Mesothelial cell of epicardium (in vitro differentiated cells): ENCODE measurements around the gene DENND5A. TPM values are rescaled to one million over a fixed set of nuclear protein-coding genes. Genes with fewer than 3 reads are reported as not detected.
"Not testable (repeated sequence)": the region's sequence is repeated elsewhere in the genome, so short reads cannot be mapped to it uniquely, and the experiment has no call there.

Experiments
- DNase-seq, 2 experiments: peaks; one replicate each; pipeline ENCODE4 v3.0.0; 2021; ENCODE audit warnings: low spot score in 2 of 2; ENCODE audit not compliant: unreplicated experiment in 2 of 2
- H3K27ac Mint-ChIP-seq: 2 replicates; pipeline ENCODE4 v1.8.0; 2021; ENCODE audit warnings: mixed read lengths
- H3K27me3 Mint-ChIP-seq: 2 replicates; pipeline ENCODE4 v1.8.0; 2021; ENCODE audit warnings: low read depth, mixed read lengths
- H3K36me3 Mint-ChIP-seq: 2 replicates; pipeline ENCODE4 v1.8.0; 2021; ENCODE audit warnings: mixed read lengths
- H3K4me1 Mint-ChIP-seq: 2 replicates; pipeline ENCODE4 v1.8.0; 2021; ENCODE audit warnings: mixed read lengths
- H3K4me3 Mint-ChIP-seq: 2 replicates; pipeline ENCODE4 v1.8.0; 2021; ENCODE audit warnings: mild to moderate bottlenecking, moderate library complexity, mixed read lengths
- H3K9me3 Mint-ChIP-seq: 2 replicates; pipeline ENCODE4 v1.8.0; 2021; ENCODE audit warnings: mixed read lengths
- total RNA-seq: library from RNA; stranded (reverse); gene quantifications from 3 replicates; pipeline ENCODE4 v1.2.1, GENCODE V29; 2021
- TF ChIP-seq, protein P1 (sequence below): fragments of 200-600 bp; sonication (generic); IDR thresholded peaks from one replicate; pipeline ENCODE4 v1.5.0; 2021; ENCODE audit warnings: antibody characterized with exemption; ENCODE audit not compliant: unreplicated experiment

The DENND5A gene
- total RNA-seq, 1 donor from 2014 or later, result 85.5 TPM

- no peaks in the 10 kb centered on the region for H3K27me3 Mint-ChIP-seq
- no peak for DNase-seq
- TF ChIP-seq, protein P1, sequence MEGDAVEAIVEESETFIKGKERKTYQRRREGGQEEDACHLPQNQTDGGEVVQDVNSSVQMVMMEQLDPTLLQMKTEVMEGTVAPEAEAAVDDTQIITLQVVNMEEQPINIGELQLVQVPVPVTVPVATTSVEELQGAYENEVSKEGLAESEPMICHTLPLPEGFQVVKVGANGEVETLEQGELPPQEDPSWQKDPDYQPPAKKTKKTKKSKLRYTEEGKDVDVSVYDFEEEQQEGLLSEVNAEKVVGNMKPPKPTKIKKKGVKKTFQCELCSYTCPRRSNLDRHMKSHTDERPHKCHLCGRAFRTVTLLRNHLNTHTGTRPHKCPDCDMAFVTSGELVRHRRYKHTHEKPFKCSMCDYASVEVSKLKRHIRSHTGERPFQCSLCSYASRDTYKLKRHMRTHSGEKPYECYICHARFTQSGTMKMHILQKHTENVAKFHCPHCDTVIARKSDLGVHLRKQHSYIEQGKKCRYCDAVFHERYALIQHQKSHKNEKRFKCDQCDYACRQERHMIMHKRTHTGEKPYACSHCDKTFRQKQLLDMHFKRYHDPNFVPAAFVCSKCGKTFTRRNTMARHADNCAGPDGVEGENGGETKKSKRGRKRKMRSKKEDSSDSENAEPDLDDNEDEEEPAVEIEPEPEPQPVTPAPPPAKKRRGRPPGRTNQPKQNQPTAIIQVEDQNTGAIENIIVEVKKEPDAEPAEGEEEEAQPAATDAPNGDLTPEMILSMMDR, result peak; percentile 25
- H3K27ac Mint-ChIP-seq, result peak overlapping the region; percentile 62
- H3K4me1 Mint-ChIP-seq, result peaks cover 33% of the 10 kb centered on the region
- H3K4me3 Mint-ChIP-seq, result no peak overlapping the region
- H3K9me3 Mint-ChIP-seq, result peaks cover 6% of the 10 kb centered on the region
- H3K36me3 Mint-ChIP-seq, result peaks cover 7% of the 10 kb centered on the region
Measured at GRCh38 chr11:9259981-9260837, 4.9 kb downstream of the DENND5A start.

GRCh38 chr11:9258279-9258678, 6.9 kb downstream of the DENND5A start:
- H3K27ac Mint-ChIP-seq, H3K27me3 Mint-ChIP-seq, H3K4me3 Mint-ChIP-seq, H3K9me3 Mint-ChIP-seq, DNase-seq: not testable (repeated sequence)
- Mint-ChIP-seq H3K36me3 (peaks cover 12% of the 10 kb centered on the region), H3K4me1 (peaks cover 24% of the 10 kb centered on the region)

- DNase-seq, result no peak
- Mint-ChIP-seq H3K27ac (no peak overlapping the region), H3K27me3 (no peaks in the 10 kb centered on the region), H3K36me3 (peaks cover 15% of the 10 kb centered on the region), H3K4me3 (no peak overlapping the region), H3K4me1 (peaks cover 10% of the 10 kb centered on the region), H3K9me3 (peaks cover 6% of the 10 kb centered on the region)
- TF ChIP-seq, protein P1, result no peak
Measured at GRCh38 chr11:9254416-9254815, 10.7 kb downstream of the DENND5A start.

DNA sequence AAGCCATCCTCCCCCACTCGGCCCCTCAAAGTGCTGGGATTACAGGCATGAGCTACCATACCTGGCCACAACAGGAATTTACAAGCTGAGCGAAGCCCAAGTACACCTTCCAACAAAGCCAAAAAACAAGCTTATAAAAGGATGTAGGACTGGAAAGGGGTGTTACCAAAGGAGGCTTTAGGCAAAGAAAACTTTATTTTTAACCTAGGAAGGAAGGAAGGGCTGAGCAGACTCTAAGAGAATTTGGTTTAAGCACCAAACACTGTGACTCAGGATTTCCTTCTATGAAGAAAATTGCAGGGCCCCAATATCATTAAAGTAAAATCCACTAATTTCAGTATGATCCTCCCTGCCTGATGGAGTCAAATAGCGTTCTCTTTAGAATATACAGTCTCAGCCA, 12.1 kb downstream of the DENND5A start:
- no peak for DNase-seq
- H3K27ac Mint-ChIP-seq, result peak overlapping the region; percentile 64
- H3K27me3 Mint-ChIP-seq, result no peaks in the 10 kb centered on the region
- H3K4me1 Mint-ChIP-seq, result peaks cover 10% of the 10 kb centered on the region
- H3K9me3 Mint-ChIP-seq, result no peaks in the 10 kb centered on the region
- TF ChIP-seq, protein P1, result no peak
- H3K36me3 Mint-ChIP-seq, result peaks cover 9% of the 10 kb centered on the region
- no peak overlapping the region for H3K4me3 Mint-ChIP-seq

DNA sequence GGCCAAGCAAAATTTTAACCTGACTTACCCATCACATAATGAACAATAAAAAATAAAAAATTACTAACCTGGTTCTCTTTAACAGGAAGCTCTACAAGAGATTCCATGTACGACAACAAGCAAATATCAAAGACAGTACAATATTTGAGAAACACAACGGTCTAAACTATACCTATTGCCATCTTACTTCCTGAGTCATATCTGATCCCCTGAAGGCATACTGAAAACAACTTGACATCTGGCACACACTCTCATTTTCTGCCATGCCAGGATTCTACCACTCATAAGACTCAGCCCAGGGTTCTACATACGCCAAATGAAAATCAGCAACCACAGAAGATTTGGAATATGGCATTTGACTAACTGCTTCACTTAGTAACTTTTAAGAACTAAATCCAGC, 13.8 kb downstream of the DENND5A start:
- no peaks in the 10 kb centered on the region for H3K27me3 Mint-ChIP-seq

GRCh38 chr11:9250139-9250582, 15.0 kb downstream of the DENND5A start:
- no peak for DNase-seq
- peak overlapping the region; percentile 72 for H3K27ac Mint-ChIP-seq

More for the DNA sequence above, 13.8 kb downstream of the DENND5A start:
- Mint-ChIP-seq H3K4me3 (no peak overlapping the region), H3K4me1 (peaks cover 10% of the 10 kb centered on the region), H3K9me3 (no peaks in the 10 kb centered on the region), H3K27ac (no peak overlapping the region), H3K36me3 (peaks cover 9% of the 10 kb centered on the region)
- TF ChIP-seq, protein P1, result no peak
- no peak for DNase-seq

More at GRCh38 chr11:9250139-9250582, 15.0 kb downstream of the DENND5A start:
- TF ChIP-seq, protein P1, result no peak
- no peaks in the 10 kb centered on the region for H3K27me3 Mint-ChIP-seq
- no peak overlapping the region for H3K4me3 Mint-ChIP-seq
- H3K36me3 Mint-ChIP-seq, result peaks cover 7% of the 10 kb centered on the region
- peaks cover 10% of the 10 kb centered on the region for H3K4me1 Mint-ChIP-seq
- H3K9me3 Mint-ChIP-seq, result no peaks in the 10 kb centered on the region
